Measurements from ENCODE around the gene OPRD1. TPM values are rescaled to one million over a fixed set of nuclear protein-coding genes. Genes with fewer than 3 reads are reported as not detected.

Gene OPRD1
- total RNA-seq, 1 donor, result not detected

GRCh38 chr1:28801461-28801860, 10.5 kb upstream of the OPRD1 start:
- DNase-seq (ENCODE audit: low read depth), result no peak

GRCh38 chr1:28803051-28803450, 8.9 kb upstream of the OPRD1 start:
- no peak for DNase-seq (ENCODE audit: low read depth)
- no peak overlapping the region for H3K4me3 ChIP-seq (ENCODE audit: low read depth, low read length)
- no peak for TF ChIP-seq CTCF (IDR thresholded peaks at IDR 0.05; ENCODE audit: insufficient read depth, low read length)

More at GRCh38 chr1:28801461-28801860, 10.5 kb upstream of the OPRD1 start:
- no peak for TF ChIP-seq CTCF (IDR thresholded peaks at IDR 0.05; ENCODE audit: insufficient read depth, low read length)
- H3K4me3 ChIP-seq (ENCODE audit: low read depth, low read length), result no peak overlapping the region

- H3K4me3 ChIP-seq (ENCODE audit: low read depth, low read length), result no peak overlapping the region
- TF ChIP-seq CTCF (IDR thresholded peaks at IDR 0.05; ENCODE audit: insufficient read depth, low read length), result no peak
- no peak for DNase-seq (ENCODE audit: low read depth)
Observed at GRCh38 chr1:28803662-28804061, 8.3 kb upstream of the OPRD1 start.

- no peak overlapping the region for H3K4me3 ChIP-seq (ENCODE audit: low read depth, low read length)
- no peak for TF ChIP-seq CTCF (IDR thresholded peaks at IDR 0.05; ENCODE audit: insufficient read depth, low read length)
Observed at GRCh38 chr1:28804071-28804470, 7.9 kb upstream of the OPRD1 start.

GRCh38 chr1:28807046-28807445, 4.9 kb upstream of the OPRD1 start:
- no peak for TF ChIP-seq CTCF (IDR thresholded peaks at IDR 0.05; ENCODE audit: insufficient read depth, low read length)
- no peak for DNase-seq (ENCODE audit: low read depth)
- no peak overlapping the region for H3K4me3 ChIP-seq (ENCODE audit: low read depth, low read length)

More at GRCh38 chr1:28804071-28804470, 7.9 kb upstream of the OPRD1 start:
- no peak for DNase-seq (ENCODE audit: low read depth)

- no peak for DNase-seq (ENCODE audit: low read depth)
- H3K4me3 ChIP-seq (ENCODE audit: low read depth, low read length), result no peak overlapping the region
- no peak for TF ChIP-seq CTCF (IDR thresholded peaks at IDR 0.05; ENCODE audit: insufficient read depth, low read length)
Observed at GRCh38 chr1:28807986-28808385, 4.0 kb upstream of the OPRD1 start.

GRCh38 chr1:28811369-28811765, 603 bp upstream of the OPRD1 start:
- TF ChIP-seq CTCF (IDR thresholded peaks at IDR 0.05; ENCODE audit: insufficient read depth, low read length), result no peak
- DNase-seq (ENCODE audit: low read depth), result no peak
- no peak overlapping the region for H3K4me3 ChIP-seq (ENCODE audit: low read depth, low read length)
